Keratinocyte (primary cell): ENCODE measurements around the gene NME3.

Experiments used
- CTCF ChIP-seq, 3 experiments: IDR thresholded peaks in 1 of 3; conservative IDR thresholded peaks in 1 of 3; optimal IDR thresholded peaks in 1 of 3; 2 replicates in 2 of 3; 3 replicates in 1 of 3; pipeline versions ENCODE3 to v1.5.1; 2011; ENCODE audit warnings: low read length in 3 of 3, mild to moderate bottlenecking in 3 of 3, moderate library complexity in 2 of 3, control low read depth in 1 of 3, inconsistent platforms in 1 of 3; ENCODE audit not compliant: insufficient read depth in 2 of 3; ENCODE audit errors: extremely low read depth in 1 of 3
- EZH2 ChIP-seq: IDR thresholded peaks from one replicate; pipeline ENCODE4 v1.6.1; 2012; ENCODE audit warnings: inconsistent platforms, mild to moderate bottlenecking, low read length, moderate library complexity

- TF ChIP-seq CTCF (optimal IDR thresholded peaks at IDR 0.05 in 1 of 3, IDR thresholded peaks at IDR 0.05 in 1 of 3, conservative IDR thresholded peaks at IDR 0.05 in 1 of 3; ENCODE audit: extremely low read depth in 1 of 3, insufficient read depth in 2 of 3, low read length in 3 of 3) (no peak), EZH2 (no peak)
Observed at GRCh38 chr16:1777375-1778199, 6.2 kb upstream of the NME3 start.
